HepG2 (cell line): Measurements from ENCODE around the gene EVA1A. TPM values are rescaled to one million over a fixed set of nuclear protein-coding genes. Genes with fewer than 3 reads are reported as not detected.

Experiments used
- ATAC-seq: fragments of 200-7000 bp; cut with Tn5 transposase; 3 replicates; pipeline ENCODE4 v1.9.1; 2020; ENCODE audit warnings: mild to moderate bottlenecking, moderate library complexity
- BruUV-seq: library from RNA; stranded (reverse); fragments of 400-500 nt; replicated peaks from 2 replicates; lab custom pipeline; 2021; lab: Mats Ljungman, UMichigan
- CTCF ChIA-PET: fragments of 300-600 bp; formaldehyde crosslinking; extraction: SDS; loops from one replicate; lab custom pipeline; 2021; ENCODE audit warnings: low total read pairs, inconsistent platforms, low intra/inter-chr PET ratio; lab: Yijun Ruan, JAX
- POLR2A ChIA-PET: fragments of 350-600 bp; sonication (Branson Sonifier 250); formaldehyde crosslinking; loops from one replicate; lab custom pipeline; 2020; ENCODE audit warnings: antibody characterized with exemption, inconsistent platforms; lab: Yijun Ruan, JAX
- DNase-seq: peaks from one replicate; pipeline ENCODE4 v3.0.0-alpha.2; 2015; ENCODE audit warnings: low spot score
- FAIRE-seq: peaks from 3 replicates; lab custom pipeline; 2011; peaks lifted over from hg19 to GRCh38; lab: Jason Lieb, UNC
- H2AFZ ChIP-seq: one replicate; pipeline ENCODE4 v1.6.1; 2011; ENCODE audit warnings: low read length, inconsistent platforms
- H3K27ac ChIP-seq: fragments of 300-600 bp; 3 replicates; pipeline ENCODE4 v1.8.0; 2011; ENCODE audit warnings: mixed run types, mild to moderate bottlenecking, mixed read lengths, low read length, inconsistent platforms; ENCODE audit not compliant: insufficient read depth; ENCODE audit errors: extremely low read length
- H3K27me3 ChIP-seq, 2 experiments: fragments of 200-600 bp in 1 of 2; 2 replicates in 1 of 2; 3 replicates in 1 of 2; pipeline versions ENCODE4 v1.6.0 to v1.8.0; 2011; ENCODE audit warnings: low read length in 2 of 2, mild to moderate bottlenecking in 2 of 2, moderate library complexity in 2 of 2, inconsistent platforms in 1 of 2; ENCODE audit not compliant: insufficient read depth in 2 of 2, control insufficient read depth in 1 of 2
- H3K36me3 ChIP-seq, 2 experiments: fragments of 200-600 bp in 1 of 2; replicated peaks in 1 of 2; 2 replicates in 1 of 2; 3 replicates in 1 of 2; pipeline versions ENCODE4 v1.5.1 to v1.8.0; 2011; ENCODE audit warnings: low read length in 2 of 2, inconsistent platforms in 1 of 2; ENCODE audit not compliant: insufficient read depth in 2 of 2, control insufficient read depth in 1 of 2
- H3K4me1 ChIP-seq: 2 replicates; pipeline ENCODE4 v1.5.1; 2012; ENCODE audit warnings: low read length, inconsistent platforms; ENCODE audit not compliant: insufficient read depth
- H3K4me2 ChIP-seq: 2 replicates; pipeline ENCODE4 v1.6.0; 2011; ENCODE audit warnings: low read depth, low read length, inconsistent platforms
- H3K4me3 ChIP-seq, 3 experiments: fragments of 200-600 bp in 1 of 3; sonication (generic), shearing (Covaris generic) in 1 of 3; replicated peaks in 1 of 3; 2 replicates each; pipeline ENCODE4 v1.5.1; 2011 to 2016; ENCODE audit warnings: low read length in 3 of 3, inconsistent platforms in 2 of 3, low read depth in 2 of 3, mild to moderate bottlenecking in 2 of 3, control low read depth in 1 of 3, mixed read lengths in 1 of 3; ENCODE audit not compliant: insufficient read depth in 1 of 3
- H3K79me2 ChIP-seq: one replicate; pipeline ENCODE4 v1.6.1; 2011; ENCODE audit warnings: low read length, inconsistent platforms; ENCODE audit not compliant: insufficient read depth
- H3K9ac ChIP-seq: 2 replicates; pipeline ENCODE4 v1.6.0; 2011; ENCODE audit warnings: mild to moderate bottlenecking, low read depth, low read length, inconsistent platforms; ENCODE audit not compliant: insufficient read depth
- H3K9me3 ChIP-seq: 2 replicates; pipeline ENCODE4 v1.5.1; 2012; ENCODE audit warnings: mild to moderate bottlenecking, low read length
- H4K20me1 ChIP-seq: 2 replicates; pipeline ENCODE4 v1.6.0; 2011; ENCODE audit warnings: inconsistent platforms, mild to moderate bottlenecking, low read length, moderate library complexity; ENCODE audit not compliant: insufficient read depth
- ARID5B ChIP-seq: IDR thresholded peaks from 2 replicates; pipeline ENCODE4 v1.4.0; 2020; ENCODE audit warnings: mild to moderate bottlenecking, missing genetic modification reagents
- BCL6 ChIP-seq: IDR thresholded peaks from 2 replicates; pipeline ENCODE4 v1.6.1; 2016; ENCODE audit warnings: missing genetic modification reagents, missing compliant biosample characterization
- DRAP1 ChIP-seq: IDR thresholded peaks from 2 replicates; pipeline ENCODE4 v1.6.1; 2016; ENCODE audit warnings: missing genetic modification reagents, missing compliant biosample characterization
- GATAD2A ChIP-seq: IDR thresholded peaks from 2 replicates; pipeline ENCODE4 v1.6.1; 2016
- GPN1 ChIP-seq: sonication (generic); formaldehyde crosslinking; IDR thresholded peaks from 2 replicates; pipeline ENCODE4 v1.5.1; 2020; ENCODE audit warnings: missing genetic modification reagents, borderline replicate concordance
- IKZF5 ChIP-seq: IDR thresholded peaks from 2 replicates; pipeline ENCODE4 v1.6.1; 2018; ENCODE audit warnings: missing genetic modification reagents, mild to moderate bottlenecking, missing compliant biosample characterization
- LCORL ChIP-seq, 2 experiments: fragments of 450-650 bp in 1 of 2; sonication (generic) in 1 of 2; formaldehyde crosslinking in 1 of 2; IDR thresholded peaks; 2 replicates each; pipeline versions ENCODE4 v1.5.0 to v1.6.1; 2017 to 2020; ENCODE audit warnings: antibody characterized with exemption in 1 of 2, missing genetic modification reagents in 1 of 2
- MAX ChIP-seq: IDR thresholded peaks from 2 replicates; pipeline ENCODE4 v1.6.1; 2012; ENCODE audit warnings: inconsistent platforms
- PREB ChIP-seq: sonication (generic); formaldehyde crosslinking; IDR thresholded peaks from 2 replicates; pipeline ENCODE4 v1.4.0; 2020; ENCODE audit warnings: missing genetic modification reagents
- RARA ChIP-seq: IDR thresholded peaks from 2 replicates; pipeline ENCODE4 v1.6.1; 2016; ENCODE audit warnings: missing genetic modification reagents, missing compliant biosample characterization
- SETDB1 ChIP-seq: sonication (generic); formaldehyde crosslinking; IDR thresholded peaks from 2 replicates; pipeline ENCODE4 v1.5.1; 2020; ENCODE audit warnings: missing genetic modification reagents, mild to moderate bottlenecking, borderline replicate concordance
- TOE1 ChIP-seq: sonication (generic); formaldehyde crosslinking; IDR thresholded peaks from 2 replicates; pipeline ENCODE4 v1.4.0; 2020; ENCODE audit warnings: mild to moderate bottlenecking, missing genetic modification reagents
- ZNF788 ChIP-seq: sonication (generic); formaldehyde crosslinking; IDR thresholded peaks from 2 replicates; pipeline ENCODE4 v1.5.0; 2020; ENCODE audit warnings: mild to moderate bottlenecking, missing genetic modification reagents, borderline replicate concordance
- WGBS: methylation state at CpG from one replicate; pipeline ENCODE4 v1.1.6; 2017; ENCODE audit warnings: low lambda C conversion rate; 5-methylcytosine and 5-hydroxymethylcytosine counted together
- in situ Hi-C: cut with HindIII; loops from 2 replicates; pipeline ENCODE4 v1.10.0; 2017; ENCODE audit warnings: low pct_unique_long_range_greater_than_20kb; ENCODE audit not compliant: extremely low pct_ligation_motif_present
- intact Hi-C: fragments of 100-400 bp; cut with micrococcal nuclease; formaldehyde crosslinking; loops from one replicate; pipeline ENCODE4 v1.10.0; 2022; ENCODE audit not compliant: unreplicated experiment
- polyA plus RNA-seq, 8 experiments: library from polyadenylated mRNA; depleted of rRNA in 3 of 8; stranded (reverse) in 7 of 8; unstranded in 1 of 8; fragments of >200 nt; fragmentation: Illumina TruSeq in 4 of 8; extraction: Trizol in 4 of 8; gene quantifications; 2 replicates each; pipeline versions ENCODE4 v1.2.1 to v1.2.3, GENCODE V29; 2011 to 2016; ENCODE audit warnings: low read depth in 4 of 8, missing spikeins in 1 of 8, mixed read lengths in 1 of 8; ENCODE audit not compliant: insufficient read depth in 1 of 8
- total RNA-seq, 5 experiments: library from RNA; depleted of rRNA; stranded (reverse); fragments of >200 nt; fragmentation: Illumina TruSeq; extraction: Trizol; gene quantifications; 2 replicates each; pipeline ENCODE4 v1.2.3, GENCODE V29; 2016; ENCODE audit warnings: low read depth in 1 of 5
- TF ChIP-seq, protein P1 (sequence below): sonication (generic); formaldehyde crosslinking; IDR thresholded peaks from 2 replicates; pipeline ENCODE4 v1.9.0; 2022; ENCODE audit warnings: low read depth, missing genetic modification reagents

Gene EVA1A
- total and polyA plus RNA-seq, 2 of the 13 experiments (the other 11 are each of a cell fraction or from before 2014, with no cell fraction given): 57.5 to 57.8 TPM

DNA sequence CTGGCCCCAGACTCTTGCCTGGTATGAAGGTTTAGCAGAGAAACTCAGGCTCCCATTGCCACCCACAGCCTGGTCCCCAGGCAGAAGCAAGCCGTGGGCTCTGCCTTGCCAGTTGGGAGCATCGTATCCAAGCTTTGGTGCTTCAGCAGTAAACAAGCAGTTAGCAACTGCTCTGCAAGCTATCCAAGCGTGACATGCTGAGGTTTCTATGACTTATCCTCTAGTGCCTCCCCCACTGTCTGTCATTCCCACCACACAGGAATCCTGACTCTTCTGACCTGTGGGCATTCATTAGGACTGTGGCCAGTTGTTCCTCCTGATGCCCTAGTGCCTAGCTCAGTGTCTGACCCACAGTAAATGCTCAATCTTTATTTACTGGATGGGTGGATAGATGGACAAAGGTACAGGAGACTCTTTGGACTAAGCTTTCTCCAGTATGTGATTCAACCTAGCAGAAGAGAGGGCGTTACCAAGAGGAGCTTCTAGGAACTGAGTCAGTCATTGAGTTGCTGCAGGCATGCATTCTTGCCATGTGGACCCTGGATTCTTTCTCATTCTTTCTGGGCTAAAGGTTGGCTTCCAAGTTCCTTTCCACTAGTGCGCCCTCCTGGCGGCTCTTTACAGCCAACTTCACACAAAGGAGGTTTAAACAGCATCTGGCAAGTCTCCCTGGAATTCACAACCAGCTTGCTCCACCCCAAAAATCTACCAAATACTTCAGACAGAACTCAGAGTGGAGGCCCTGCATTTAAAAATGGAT, 45.2 kb upstream of the EVA1A start:
- no peaks in the 10 kb centered on the region for H3K79me2 ChIP-seq
- H3K9me3 ChIP-seq: no peaks in the 10 kb centered on the region
- H3K36me3 ChIP-seq: no peaks in the 10 kb centered on the region
- CTCF ChIA-PET: interaction anchor here (6.4 kb wide), 1 partner anchor 140 kb away, joined by 144 read pairs; no protein-coding TSS in a partner anchor
- H3K4me1 ChIP-seq: peaks cover 54% of the 10 kb centered on the region
- POLR2A ChIA-PET: interaction anchor here (0.8 to 2.5 kb wide), 6 partner anchors 35 to 125 kb away, joined by 3 to 11 read pairs (median 4); partner anchors contain the start of gene EVA1A
- H4K20me1 ChIP-seq: no peaks in the 10 kb centered on the region
- in situ Hi-C loops: loop anchor here (5.0 to 25.0 kb wide), 4 partner anchors 34 to 544 kb away; no protein-coding TSS in a partner anchor
- H3K4me3 ChIP-seq: no peak overlapping the region
- DNase-seq (peak; percentile 69), ATAC-seq (peak; percentile 21; the same call in 1 of the 3 replicates), FAIRE-seq (no peak)
- no peaks in the 10 kb centered on the region; a peak in 1 of 5 replicates for H3K27me3 ChIP-seq
- BruUV-seq: no TSS peak
- H3K9ac ChIP-seq: no peak overlapping the region
- intact Hi-C loops: no loop called here
- WGBS: 73% methylated on average over 4 of the region's 6 CpGs
- no peak overlapping the region for H3K27ac ChIP-seq
- no peak overlapping the region for H2AFZ ChIP-seq
- no peak overlapping the region for H3K4me2 ChIP-seq
- TF ChIP-seq ZNF788 (CRISPR knock-in tag) (no peak), DRAP1 (no peak), SETDB1 (CRISPR knock-in tag) (no peak), ARID5B (CRISPR knock-in tag) (peak; percentile 51; the same call in 1 of the 2 replicates), GATAD2A (0 out of 2 replicates have a peak, but pooled peaks have one; percentile 30), GPN1 (CRISPR knock-in tag) (no peak), BCL6 (CRISPR knock-in tag) (peak; percentile 83), LCORL (IDR thresholded peaks at IDR 0.05) (no peak), LCORL (CRISPR knock-in tag; IDR thresholded peaks at IDR 0.05) (0 out of 2 replicates have a peak, but pooled peaks have one; percentile 43), PREB (CRISPR knock-in tag) (no peak), MAX (peak; percentile 51; the same call in 1 of the 2 replicates), IKZF5 (0 out of 2 replicates have a peak, but pooled peaks have one; percentile 30), TOE1 (CRISPR knock-in tag) (no peak), RARA (CRISPR knock-in tag) (peak; percentile 27; the same call in 1 of the 2 replicates)
- TF ChIP-seq, protein P1, sequence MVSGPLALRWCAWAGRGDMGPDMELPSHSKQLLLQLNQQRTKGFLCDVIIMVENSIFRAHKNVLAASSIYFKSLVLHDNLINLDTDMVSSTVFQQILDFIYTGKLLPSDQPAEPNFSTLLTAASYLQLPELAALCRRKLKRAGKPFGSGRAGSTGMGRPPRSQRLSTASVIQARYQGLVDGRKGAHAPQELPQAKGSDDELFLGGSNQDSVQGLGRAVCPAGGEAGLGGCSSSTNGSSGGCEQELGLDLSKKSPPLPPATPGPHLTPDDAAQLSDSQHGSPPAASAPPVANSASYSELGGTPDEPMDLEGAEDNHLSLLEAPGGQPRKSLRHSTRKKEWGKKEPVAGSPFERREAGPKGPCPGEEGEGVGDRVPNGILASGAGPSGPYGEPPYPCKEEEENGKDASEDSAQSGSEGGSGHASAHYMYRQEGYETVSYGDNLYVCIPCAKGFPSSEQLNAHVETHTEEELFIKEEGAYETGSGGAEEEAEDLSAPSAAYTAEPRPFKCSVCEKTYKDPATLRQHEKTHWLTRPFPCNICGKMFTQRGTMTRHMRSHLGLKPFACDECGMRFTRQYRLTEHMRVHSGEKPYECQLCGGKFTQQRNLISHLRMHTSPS (CRISPR knock-in tag): no peak
